ENCODE data around the gene MEGF10.

MEGF10 gene

GRCh38 chr5:127429928-127430327 lies 139.3 kb downstream of the MEGF10 start:
- DNase-seq (ENCODE audit: low read depth) = no peak
- H3K4me3 ChIP-seq (replicated peaks; ENCODE audit: low read depth, low read length) = no peak overlapping the region
- TF ChIP-seq CTCF (IDR thresholded peaks at IDR 0.05; ENCODE audit: low read length, missing control alignments) = no peak

- no peak overlapping the region for H3K4me3 ChIP-seq (replicated peaks; ENCODE audit: low read depth, low read length)
- TF ChIP-seq CTCF (IDR thresholded peaks at IDR 0.05; ENCODE audit: low read length, missing control alignments) = no peak
- no peak for DNase-seq (ENCODE audit: low read depth)
These were observed 140.0 kb downstream of the MEGF10 start for GRCh38 chr5:127430627-127431026.

GRCh38 chr5:127431977-127432585 lies 141.5 kb downstream of the MEGF10 start:
- DNase-seq (ENCODE audit: low read depth) = no peak
- no peak for TF ChIP-seq CTCF (IDR thresholded peaks at IDR 0.05; ENCODE audit: low read length, missing control alignments)
- H3K4me3 ChIP-seq (replicated peaks; ENCODE audit: low read depth, low read length) = no peak overlapping the region

- no peak overlapping the region for H3K4me3 ChIP-seq (replicated peaks; ENCODE audit: low read depth, low read length)
- TF ChIP-seq CTCF (IDR thresholded peaks at IDR 0.05; ENCODE audit: low read length, missing control alignments) = no peak
- DNase-seq (ENCODE audit: low read depth) = no peak
These were observed 142.9 kb downstream of the MEGF10 start for GRCh38 chr5:127433526-127433925.

- no peak overlapping the region for H3K4me3 ChIP-seq (replicated peaks; ENCODE audit: low read depth, low read length)
- no peak for TF ChIP-seq CTCF (IDR thresholded peaks at IDR 0.05; ENCODE audit: low read length, missing control alignments)
- no peak for DNase-seq (ENCODE audit: low read depth)
These were observed 144.0 kb downstream of the MEGF10 start for GRCh38 chr5:127434588-127434987.

GRCh38 chr5:127435821-127436220 lies 145.2 kb downstream of the MEGF10 start:
- TF ChIP-seq CTCF (IDR thresholded peaks at IDR 0.05; ENCODE audit: low read length, missing control alignments) = no peak
- no peak for DNase-seq (ENCODE audit: low read depth)
- no peak overlapping the region for H3K4me3 ChIP-seq (replicated peaks; ENCODE audit: low read depth, low read length)

GRCh38 chr5:127439644-127440043 lies 149.0 kb downstream of the MEGF10 start:
- TF ChIP-seq CTCF (IDR thresholded peaks at IDR 0.05; ENCODE audit: low read length, missing control alignments) = no peak
- no peak overlapping the region for H3K4me3 ChIP-seq (replicated peaks; ENCODE audit: low read depth, low read length)
- DNase-seq (ENCODE audit: low read depth) = no peak
